D721Med (cell line): ENCODE results near the gene TIMP3.

ENCODE experiments used
- DNase-seq: peaks from one replicate; pipeline ENCODE4 v3.0.0; 2011; ENCODE audit warnings: low spot score; ENCODE audit not compliant: insufficient read length
- FAIRE-seq: peaks from 2 replicates; lab custom pipeline; 2011; peaks lifted over from hg19 to GRCh38; lab: Jason Lieb, UNC
- CTCF ChIP-seq: IDR thresholded peaks from 2 replicates; pipeline ENCODE4 v1.5.1; 2012; ENCODE audit warnings: mild to moderate bottlenecking, control low read depth; ENCODE audit not compliant: insufficient read depth; ENCODE audit errors: missing control alignments

Gene TIMP3

GRCh38 chr22:32880893-32881596 lies 79.5 kb downstream of the TIMP3 start:
- FAIRE-seq: no peak

GRCh38 chr22:32882360-32882755 lies 80.9 kb downstream of the TIMP3 start:
- FAIRE-seq (no peak), DNase-seq (no peak)
- TF ChIP-seq CTCF: no peak

More at GRCh38 chr22:32880893-32881596, 79.5 kb downstream of the TIMP3 start:
- DNase-seq: no peak
- no peak for TF ChIP-seq CTCF

GRCh38 chr22:32882774-32883530 lies 81.4 kb downstream of the TIMP3 start:
- no peak for FAIRE-seq
- no peak for DNase-seq
- no peak for TF ChIP-seq CTCF

GRCh38 chr22:32887324-32887980 lies 85.9 kb downstream of the TIMP3 start:
- no peak for DNase-seq
- FAIRE-seq: no peak
- no peak for TF ChIP-seq CTCF

GRCh38 chr22:32888976-32889375 lies 87.5 kb downstream of the TIMP3 start:
- DNase-seq: no peak
- TF ChIP-seq CTCF: no peak
- no peak for FAIRE-seq

- no peak for DNase-seq
- TF ChIP-seq CTCF: no peak
- no peak for FAIRE-seq
These were observed 95.4 kb downstream of the TIMP3 start for GRCh38 chr22:32896891-32897290.
